Left lung (tissue), 10 donors: ENCODE data around the gene TRAPPC14. TPM values are rescaled to one million over a fixed set of nuclear protein-coding genes. Genes with fewer than 3 reads are reported as not detected.
"Not testable (repeated sequence)": the region's sequence is repeated elsewhere in the genome, so short reads cannot be mapped to it uniquely, and the experiment has no call there.

Source experiments
- ATAC-seq: fragments of 200-7000 bp; cut with Tn5 transposase; one replicate; pipeline ENCODE4 v1.9.1; 2020; ENCODE audit warnings: moderate library complexity
- DNase-seq, 4 donors: peaks; one replicate each; pipeline ENCODE4 v3.0.0-alpha.2; 2013 to 2020
- H3K27ac ChIP-seq, 2 donors: fragments of 200-600 bp; sonication (generic) in 1 of 2; one replicate each; pipeline versions ENCODE4 v1.5.0 to v1.8.0; 2020 to 2021
- H3K27me3 ChIP-seq, 2 donors: fragments of 200-600 bp; sonication (generic) in 1 of 2; one replicate each; pipeline versions ENCODE4 v1.5.0 to v1.8.0; 2020 to 2021
- H3K36me3 ChIP-seq, 2 donors: fragments of 200-600 bp; sonication (generic) in 1 of 2; one replicate each; pipeline versions ENCODE4 v1.5.0 to v1.8.0; 2020 to 2021
- H3K4me1 ChIP-seq, 2 donors: fragments of 200-600 bp; one replicate each; pipeline ENCODE4 v1.8.0; 2021
- H3K4me3 ChIP-seq, 2 donors: fragments of 200-600 bp; sonication (generic) in 1 of 2; one replicate each; pipeline versions ENCODE4 v1.5.0 to v1.8.0; 2020 to 2021; ENCODE audit warnings: mild to moderate bottlenecking in 1 of 2
- H3K9me3 ChIP-seq, 2 donors: fragments of 200-600 bp; sonication (generic) in 1 of 2; one replicate each; pipeline versions ENCODE4 v1.5.0 to v1.8.0; 2020 to 2021
- intact Hi-C, 2 donors: fragments of 100-400 bp; cut with DNase I; formaldehyde crosslinking; loops; one replicate each; pipeline versions ENCODE4 v1.11.2 to v1.14.2; 2022
- polyA plus RNA-seq, 6 donors: library from polyadenylated mRNA; unstranded; fragments of 120-200 nt; gene quantifications; one replicate each; pipeline ENCODE4 v1.2.1, GENCODE V29; 2013; ENCODE audit not compliant: insufficient read length in 6 of 6
- total RNA-seq, 2 donors: library from RNA; stranded (reverse); fragmentation: NEBNext Ultra II Directional; extraction: Animal tissue kit (Norgen Biotek cat#: 25700); gene quantifications; one replicate each; pipeline ENCODE4 v1.2.1, GENCODE V29; 2021
- TF ChIP-seq, protein P1 (sequence below), 2 donors: fragments of 200-600 bp; sonication (generic) in 1 of 2; IDR thresholded peaks; one replicate each; pipeline versions ENCODE4 v1.5.0 to v1.8.0; 2021; ENCODE audit warnings: antibody characterized with exemption in 2 of 2
- donor health status: DM: no; HTN: yes; CAD: no.
- donor health status: DM: no; HTN: no; CAD: no.

TRAPPC14 gene
- total and polyA plus RNA-seq, 8 donors: 16.0 to 30.1 (median 19.5) TPM

DNA sequence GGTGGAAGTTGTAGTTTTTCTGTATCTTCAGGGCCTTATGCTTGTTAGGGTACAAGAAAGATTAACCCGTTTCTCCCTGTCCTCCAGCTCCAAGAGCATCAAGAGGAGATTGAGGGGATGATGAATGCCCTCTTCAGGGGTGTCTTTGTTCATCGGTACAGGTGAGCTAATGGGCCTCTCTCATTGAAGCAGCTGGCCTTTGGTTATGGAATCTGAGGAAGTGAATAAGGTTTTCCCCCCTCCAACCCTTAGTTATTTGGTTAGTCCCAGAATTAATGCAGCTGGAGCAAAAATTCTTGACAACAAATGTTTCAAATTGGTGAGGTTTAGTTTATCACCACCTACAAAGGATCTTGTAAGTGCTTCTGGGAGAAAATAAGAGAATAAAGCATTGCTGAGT, 36.7 kb upstream of the TRAPPC14 start:
- no peaks in the 10 kb centered on the region for H3K27me3 ChIP-seq
- TF ChIP-seq, protein P1, sequence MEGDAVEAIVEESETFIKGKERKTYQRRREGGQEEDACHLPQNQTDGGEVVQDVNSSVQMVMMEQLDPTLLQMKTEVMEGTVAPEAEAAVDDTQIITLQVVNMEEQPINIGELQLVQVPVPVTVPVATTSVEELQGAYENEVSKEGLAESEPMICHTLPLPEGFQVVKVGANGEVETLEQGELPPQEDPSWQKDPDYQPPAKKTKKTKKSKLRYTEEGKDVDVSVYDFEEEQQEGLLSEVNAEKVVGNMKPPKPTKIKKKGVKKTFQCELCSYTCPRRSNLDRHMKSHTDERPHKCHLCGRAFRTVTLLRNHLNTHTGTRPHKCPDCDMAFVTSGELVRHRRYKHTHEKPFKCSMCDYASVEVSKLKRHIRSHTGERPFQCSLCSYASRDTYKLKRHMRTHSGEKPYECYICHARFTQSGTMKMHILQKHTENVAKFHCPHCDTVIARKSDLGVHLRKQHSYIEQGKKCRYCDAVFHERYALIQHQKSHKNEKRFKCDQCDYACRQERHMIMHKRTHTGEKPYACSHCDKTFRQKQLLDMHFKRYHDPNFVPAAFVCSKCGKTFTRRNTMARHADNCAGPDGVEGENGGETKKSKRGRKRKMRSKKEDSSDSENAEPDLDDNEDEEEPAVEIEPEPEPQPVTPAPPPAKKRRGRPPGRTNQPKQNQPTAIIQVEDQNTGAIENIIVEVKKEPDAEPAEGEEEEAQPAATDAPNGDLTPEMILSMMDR (IDR thresholded peaks at IDR 0.05): no peak
- H3K9me3 ChIP-seq: no peaks in the 10 kb centered on the region
- H3K27ac ChIP-seq: no peak overlapping the region
- no peaks in the 10 kb centered on the region for H3K36me3 ChIP-seq
- peaks cover 0 to 15% of the 10 kb centered on the region in 2 donors for H3K4me1 ChIP-seq
- no peak for ATAC-seq
- no peak for DNase-seq
- intact Hi-C loops: no loop called here
- H3K4me3 ChIP-seq: no peak overlapping the region

DNA sequence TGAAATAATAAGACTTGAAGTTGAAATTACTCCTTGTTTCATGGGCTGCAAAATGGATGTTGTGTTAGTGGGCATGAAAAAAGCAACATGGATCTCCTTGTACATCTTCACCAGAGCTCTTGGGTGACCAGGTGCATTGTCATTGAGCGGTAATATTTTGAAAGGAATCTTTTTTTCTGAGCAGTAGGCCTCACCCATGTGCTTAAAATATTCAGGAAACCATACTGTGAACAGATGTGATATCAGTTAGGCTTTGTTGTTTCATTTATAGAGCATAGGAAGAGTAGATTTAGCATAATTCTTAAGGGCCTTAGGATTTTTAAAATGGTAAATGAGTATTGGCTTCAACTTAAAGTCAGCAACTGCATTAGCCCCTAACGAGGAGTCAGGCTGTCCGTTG, 34.4 kb upstream of the TRAPPC14 start:
- Histone ChIP-seq H3K36me3 (no peaks in the 10 kb centered on the region), H3K27me3 (no peaks in the 10 kb centered on the region), H3K4me1 (peaks cover 0 to 18% of the 10 kb centered on the region in 2 donors), H3K27ac (no peak overlapping the region), H3K4me3 (no peak overlapping the region), H3K9me3 (no peaks in the 10 kb centered on the region)
- TF ChIP-seq, protein P1 (IDR thresholded peaks at IDR 0.05): no peak
- intact Hi-C loops: no loop called here
- no peak for DNase-seq
- ATAC-seq: no peak

DNA sequence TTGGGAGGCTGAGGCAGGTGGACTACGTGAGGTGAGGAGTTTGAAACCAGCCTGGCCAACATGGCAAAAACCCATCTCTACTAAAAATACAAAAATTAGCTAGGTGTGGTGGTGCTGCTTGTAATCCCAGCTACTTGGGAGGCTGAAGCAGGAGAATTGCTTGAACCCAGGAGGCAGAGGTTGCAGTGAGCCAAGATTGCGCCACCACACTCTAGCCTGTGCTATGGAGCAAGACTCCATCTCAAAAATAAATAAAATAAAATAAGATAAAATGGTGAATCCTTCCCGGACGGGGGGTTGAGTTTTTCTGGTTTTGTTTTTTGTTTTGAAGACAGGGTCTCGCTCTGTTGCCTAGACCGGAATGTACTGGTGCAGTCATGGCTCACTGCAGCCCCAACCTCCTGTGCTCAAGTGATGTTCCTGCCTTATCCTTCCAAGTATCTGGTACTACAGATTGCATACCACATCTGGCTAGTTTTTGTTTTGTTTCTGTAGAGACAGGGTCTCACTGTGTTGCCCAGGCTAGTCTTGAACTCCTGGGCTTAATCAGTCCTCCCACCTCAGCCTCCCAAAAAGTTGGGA, 33.8 kb upstream of the TRAPPC14 start:
- H3K27me3 ChIP-seq, H3K27ac ChIP-seq, H3K4me3 ChIP-seq, DNase-seq, H3K36me3 ChIP-seq, ATAC-seq, intact Hi-C loops, H3K9me3 ChIP-seq: not testable (repeated sequence)
- peaks cover 0 to 18% of the 10 kb centered on the region in 2 donors for H3K4me1 ChIP-seq

DNA sequence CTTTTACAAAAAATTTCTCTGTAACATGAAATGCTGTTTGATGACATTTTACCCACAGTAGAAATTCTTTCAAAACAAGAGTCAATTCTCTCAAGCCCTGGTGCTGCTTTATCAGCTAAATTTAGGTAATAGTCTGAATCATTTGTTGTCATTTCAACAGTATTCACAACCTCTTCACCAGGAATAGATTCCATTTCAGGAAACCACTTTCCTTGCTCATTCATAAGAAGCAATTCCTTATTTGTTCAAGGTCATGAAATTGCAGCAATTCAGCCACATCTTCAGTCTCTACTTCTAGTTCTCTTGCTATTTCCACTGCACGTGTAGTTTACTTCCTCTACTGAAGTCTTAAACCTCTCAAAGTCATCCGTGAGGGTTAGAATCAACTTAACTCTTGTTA, 33.3 kb upstream of the TRAPPC14 start:
- intact Hi-C loops: no loop called here
- ATAC-seq (peak; percentile 57), DNase-seq (no peak)
- Histone ChIP-seq H3K4me3 (no peak overlapping the region), H3K27me3 (no peaks in the 10 kb centered on the region), H3K27ac (no peak overlapping the region), H3K4me1 (peaks cover 0 to 18% of the 10 kb centered on the region in 2 donors), H3K9me3 (no peaks in the 10 kb centered on the region), H3K36me3 (no peaks in the 10 kb centered on the region)
- TF ChIP-seq, protein P1 (IDR thresholded peaks at IDR 0.05): no peak

DNA sequence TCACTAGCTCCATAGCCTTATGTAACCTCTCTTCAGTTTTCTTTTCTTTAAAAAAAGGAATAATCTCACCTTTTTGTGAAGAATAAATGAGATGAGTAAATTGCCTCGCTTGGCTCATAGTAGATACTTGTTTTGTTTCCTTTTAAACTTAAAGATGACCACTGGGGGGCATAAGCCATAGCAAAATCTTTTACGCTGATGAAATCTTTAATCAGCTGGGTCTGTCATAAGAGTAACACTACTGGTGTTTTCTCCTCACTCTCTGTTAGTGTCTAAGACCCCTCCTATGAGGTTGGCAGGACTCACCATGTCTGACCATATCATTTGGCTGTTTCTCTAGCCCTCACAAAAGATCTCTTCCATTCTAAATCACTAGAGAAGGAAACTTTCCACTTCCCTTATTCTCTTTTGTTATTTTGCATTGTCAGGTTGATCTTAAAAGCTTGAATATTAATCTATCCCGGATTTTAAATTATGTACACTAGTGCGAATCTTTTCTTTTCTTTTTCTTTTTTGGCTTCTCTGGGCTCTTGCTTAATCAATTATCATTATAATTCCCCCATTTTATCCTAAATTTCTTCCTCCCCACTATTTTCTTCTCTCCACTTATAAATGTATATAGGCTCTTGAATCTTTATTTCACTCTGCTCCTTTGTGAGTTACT, 31.7 kb upstream of the TRAPPC14 start:
- no peak overlapping the region for H3K27ac ChIP-seq
- TF ChIP-seq, protein P1 (IDR thresholded peaks at IDR 0.05): peak in 1 of 2 donors; percentile 20
- H3K4me1 ChIP-seq: peaks cover 0 to 18% of the 10 kb centered on the region in 2 donors
- no peaks in the 10 kb centered on the region for H3K27me3 ChIP-seq
- intact Hi-C loops: no loop called here
- H3K36me3 ChIP-seq: no peaks in the 10 kb centered on the region
- no peaks in the 10 kb centered on the region for H3K9me3 ChIP-seq
- no peak overlapping the region for H3K4me3 ChIP-seq
- ATAC-seq (peak; percentile 56), DNase-seq (no peak)
